Neutrophil (primary cell): ENCODE data around the gene SDHA.

ENCODE experiments used
- H3K27ac ChIP-seq: fragments of 200-600 bp; sonication (generic); 2 replicates; pipeline ENCODE4 v1.5.1; 2016; ENCODE audit warnings: mild to moderate bottlenecking, moderate library complexity
- H3K27me3 ChIP-seq: fragments of 200-600 bp; sonication (generic); 2 replicates; pipeline ENCODE4 v1.6.0; 2016; ENCODE audit warnings: mild to moderate bottlenecking
- H3K36me3 ChIP-seq: fragments of 200-600 bp; sonication (generic); 2 replicates; pipeline ENCODE4 v1.5.1; 2017
- H3K4me1 ChIP-seq, 2 experiments: fragments of 200-600 bp in 1 of 2; sonication (generic) in 1 of 2; 1 replicate in 1 of 2; 2 replicates in 1 of 2; pipeline versions ENCODE4 v1.5.1 to v1.6.1; 2013 to 2016; ENCODE audit warnings: low read depth in 1 of 2, low read length in 1 of 2, mild to moderate bottlenecking in 1 of 2, moderate library complexity in 1 of 2; ENCODE audit not compliant: control insufficient read depth in 1 of 2, insufficient read depth in 1 of 2
- H3K4me3 ChIP-seq, 2 experiments: fragments of 200-600 bp in 1 of 2; sonication (generic) in 1 of 2; 1 replicate in 1 of 2; 2 replicates in 1 of 2; pipeline ENCODE4 v1.5.1; 2013 to 2016; ENCODE audit warnings: low read depth in 1 of 2, low read length in 1 of 2, mild to moderate bottlenecking in 1 of 2, moderate library complexity in 1 of 2
- H3K9me3 ChIP-seq: fragments of 200-600 bp; sonication (generic); 2 replicates; pipeline ENCODE4 v1.5.1; 2016
- TF ChIP-seq, protein P1 (sequence below): fragments of 200-600 bp; sonication (generic); IDR thresholded peaks from 2 replicates; pipeline ENCODE4 v1.5.1; 2016; ENCODE audit warnings: antibody characterized with exemption

Gene SDHA

DNA sequence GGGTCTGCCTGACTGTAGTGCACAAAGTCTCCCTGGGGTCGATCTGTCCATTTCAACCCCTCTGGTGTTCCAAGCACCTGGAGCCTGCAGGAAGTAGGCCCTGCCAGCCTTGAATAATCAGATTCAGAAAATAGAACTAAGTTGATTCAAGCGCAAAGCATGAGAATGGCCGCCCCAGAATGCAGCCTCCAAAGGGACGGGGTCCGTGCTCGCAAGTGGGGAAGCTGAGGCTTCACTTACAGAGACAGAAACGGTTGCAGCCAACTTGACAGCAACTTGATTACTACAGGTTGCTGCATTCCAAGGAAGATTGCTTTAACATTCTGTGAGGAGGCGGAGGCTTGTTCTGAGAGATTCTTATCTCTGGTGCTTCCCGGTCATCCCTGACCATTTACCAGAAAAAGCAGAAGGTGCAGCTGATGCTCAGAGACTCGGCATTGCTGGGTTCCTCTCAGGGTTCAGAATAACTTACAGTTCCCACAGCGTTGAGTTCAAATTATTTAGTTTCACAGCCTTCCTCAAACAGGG, 41.8 kb upstream of the SDHA start:
- no peaks in the 10 kb centered on the region for H3K4me1 ChIP-seq
- TF ChIP-seq, protein P1, sequence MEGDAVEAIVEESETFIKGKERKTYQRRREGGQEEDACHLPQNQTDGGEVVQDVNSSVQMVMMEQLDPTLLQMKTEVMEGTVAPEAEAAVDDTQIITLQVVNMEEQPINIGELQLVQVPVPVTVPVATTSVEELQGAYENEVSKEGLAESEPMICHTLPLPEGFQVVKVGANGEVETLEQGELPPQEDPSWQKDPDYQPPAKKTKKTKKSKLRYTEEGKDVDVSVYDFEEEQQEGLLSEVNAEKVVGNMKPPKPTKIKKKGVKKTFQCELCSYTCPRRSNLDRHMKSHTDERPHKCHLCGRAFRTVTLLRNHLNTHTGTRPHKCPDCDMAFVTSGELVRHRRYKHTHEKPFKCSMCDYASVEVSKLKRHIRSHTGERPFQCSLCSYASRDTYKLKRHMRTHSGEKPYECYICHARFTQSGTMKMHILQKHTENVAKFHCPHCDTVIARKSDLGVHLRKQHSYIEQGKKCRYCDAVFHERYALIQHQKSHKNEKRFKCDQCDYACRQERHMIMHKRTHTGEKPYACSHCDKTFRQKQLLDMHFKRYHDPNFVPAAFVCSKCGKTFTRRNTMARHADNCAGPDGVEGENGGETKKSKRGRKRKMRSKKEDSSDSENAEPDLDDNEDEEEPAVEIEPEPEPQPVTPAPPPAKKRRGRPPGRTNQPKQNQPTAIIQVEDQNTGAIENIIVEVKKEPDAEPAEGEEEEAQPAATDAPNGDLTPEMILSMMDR = no peak
- H3K27me3 ChIP-seq = peaks cover 5% of the 10 kb centered on the region
- no peaks in the 10 kb centered on the region for H3K36me3 ChIP-seq
- H3K9me3 ChIP-seq = no peaks in the 10 kb centered on the region
- no peak overlapping the region for H3K4me3 ChIP-seq
- H3K27ac ChIP-seq = no peak overlapping the region

DNA sequence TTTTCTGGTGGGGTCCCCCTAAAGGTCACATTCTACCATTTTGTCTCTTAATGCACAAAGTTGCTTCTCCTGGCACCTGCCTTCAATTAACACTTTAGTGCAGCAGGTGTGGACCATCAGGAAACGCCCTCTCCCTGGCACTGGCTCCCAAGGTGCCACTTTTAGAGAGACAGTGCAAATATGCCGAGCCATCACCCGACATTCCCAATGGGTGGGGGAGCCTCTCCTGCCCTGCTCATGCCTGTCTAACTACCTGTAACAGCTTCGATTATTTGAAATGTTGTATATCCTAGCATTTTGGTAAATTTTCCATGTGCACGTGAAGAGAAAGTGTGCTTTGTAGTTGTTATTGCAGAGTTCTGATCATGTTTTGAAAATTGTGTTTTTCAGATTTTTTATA, 40.0 kb upstream of the SDHA start:
- no peak overlapping the region for H3K27ac ChIP-seq
- no peaks in the 10 kb centered on the region for H3K36me3 ChIP-seq
- no peak overlapping the region for H3K4me3 ChIP-seq
- H3K9me3 ChIP-seq = no peaks in the 10 kb centered on the region
- H3K4me1 ChIP-seq = no peaks in the 10 kb centered on the region
- peaks cover 5% of the 10 kb centered on the region for H3K27me3 ChIP-seq
- TF ChIP-seq, protein P1 = no peak

DNA sequence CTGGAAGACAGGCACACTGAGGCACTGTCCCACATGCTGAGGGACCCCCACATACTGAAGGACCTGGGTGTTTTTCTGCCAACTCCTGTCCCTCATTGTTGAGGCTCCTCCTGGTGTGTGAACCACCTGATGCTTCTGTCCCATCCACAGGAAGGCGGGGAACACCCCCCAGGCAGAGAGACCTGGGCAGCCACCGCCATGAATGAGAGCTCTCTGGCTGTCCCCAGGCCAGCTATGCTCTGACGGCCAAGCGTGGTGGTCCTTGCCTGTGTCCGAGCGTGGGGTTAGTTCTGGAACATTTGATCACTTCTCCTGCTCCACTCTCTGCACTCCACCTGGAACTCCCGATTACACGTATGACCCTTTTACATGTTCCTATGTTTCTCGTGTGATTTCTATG, 38.7 kb upstream of the SDHA start:
- TF ChIP-seq, protein P1 = no peak
- H3K27ac ChIP-seq = no peak overlapping the region
- no peaks in the 10 kb centered on the region for H3K36me3 ChIP-seq
- H3K9me3 ChIP-seq = no peaks in the 10 kb centered on the region
- H3K4me1 ChIP-seq = no peaks in the 10 kb centered on the region
- no peak overlapping the region for H3K4me3 ChIP-seq
- peaks cover 5% of the 10 kb centered on the region for H3K27me3 ChIP-seq

DNA sequence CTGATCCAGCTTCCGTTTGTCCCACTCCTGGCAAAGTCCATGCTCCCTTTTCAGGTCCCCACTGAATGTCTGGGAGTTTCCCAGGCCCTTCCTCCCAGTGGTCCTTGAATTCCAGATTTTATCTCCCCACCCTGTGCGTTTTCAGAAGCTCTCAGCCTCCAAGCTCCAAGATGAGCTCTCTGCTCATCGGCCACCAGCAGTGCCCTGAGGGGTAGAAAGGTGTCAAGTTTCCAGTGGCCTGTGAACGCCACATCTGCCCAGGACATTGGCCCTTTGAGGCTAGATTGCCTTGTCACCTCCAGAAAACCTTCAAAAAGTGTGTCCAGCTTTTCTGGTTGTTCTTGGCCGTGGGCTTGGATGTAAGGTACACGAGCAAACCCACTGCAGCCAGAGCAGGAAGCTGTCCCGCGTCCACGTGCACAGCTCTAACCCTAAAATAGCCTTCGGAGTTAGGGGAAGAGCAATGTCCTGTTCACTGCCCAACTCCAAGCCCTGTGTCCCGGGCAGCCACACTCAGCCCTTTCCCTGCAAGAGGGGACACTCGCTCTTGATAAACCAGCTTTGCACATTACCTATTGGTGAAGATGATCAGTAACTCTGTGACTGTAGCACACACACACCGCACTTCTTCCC, 37.7 kb upstream of the SDHA start:
- no peak overlapping the region for H3K27ac ChIP-seq
- no peaks in the 10 kb centered on the region for H3K4me1 ChIP-seq
- no peaks in the 10 kb centered on the region for H3K36me3 ChIP-seq
- TF ChIP-seq, protein P1 = no peak
- peaks cover 5% of the 10 kb centered on the region for H3K27me3 ChIP-seq
- no peak overlapping the region for H3K4me3 ChIP-seq
- no peaks in the 10 kb centered on the region for H3K9me3 ChIP-seq

DNA sequence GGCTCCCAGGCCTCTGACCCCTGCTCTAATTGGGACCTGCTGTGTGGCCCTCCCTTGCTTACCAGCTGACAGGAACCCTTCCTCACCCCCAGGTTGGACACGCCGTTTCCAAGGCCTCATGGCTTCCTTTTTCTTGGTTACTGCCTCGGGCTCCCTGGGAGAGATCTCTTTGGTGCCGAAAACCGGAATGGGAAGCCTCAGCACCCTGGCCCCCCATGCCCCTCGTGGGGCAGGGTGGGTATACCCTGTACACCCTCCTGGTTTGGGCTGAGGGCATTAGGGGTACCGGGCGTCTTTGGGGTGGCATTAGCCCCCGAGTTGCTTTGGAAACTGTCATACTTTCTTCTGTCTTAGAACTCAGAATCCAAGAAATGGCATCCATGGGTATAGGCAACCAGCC, 37.0 kb upstream of the SDHA start:
- Histone ChIP-seq H3K4me3 (no peak overlapping the region), H3K27ac (no peak overlapping the region), H3K4me1 (no peaks in the 10 kb centered on the region), H3K36me3 (no peaks in the 10 kb centered on the region), H3K27me3 (peaks cover 5% of the 10 kb centered on the region), H3K9me3 (no peaks in the 10 kb centered on the region)
- TF ChIP-seq, protein P1 = no peak
